Prostate gland (tissue), 2 donors: Measurements from ENCODE around the gene TSPYL4.

ENCODE experiments used
- CTCF ChIP-seq, 4 experiments: fragments of 200-600 bp in 2 of 4; fragments of 450-650 bp in 2 of 4; sonication (generic) in 2 of 4; IDR thresholded peaks; 1 replicate in 3 of 4; 2 replicates in 1 of 4; pipeline ENCODE4 v1.5.1; 2016 to 2019; ENCODE audit warnings: antibody characterized with exemption in 4 of 4, mild to moderate bottlenecking in 2 of 4, moderate library complexity in 2 of 4
- POLR2A ChIP-seq: fragments of 450-650 bp; IDR thresholded peaks from one replicate; pipeline ENCODE4 v1.6.1; 2016; ENCODE audit warnings: antibody characterized with exemption, mild to moderate bottlenecking

GRCh38 chr6:116206231-116206903, 47.5 kb downstream of the TSPYL4 start:
- TF ChIP-seq CTCF (IDR thresholded peaks at IDR 0.05) = no peak
- TF ChIP-seq POLR2A = no peak
